HG03558 (cell line): ENCODE measurements around the gene RASAL3.

ENCODE experiments used
- ATAC-seq: cut with Tn5 transposase; IDR thresholded peaks from one replicate; pipeline ENCODE4 v1.9.1; 2021; ENCODE audit warnings: moderate number of reproducible peaks; ENCODE audit not compliant: unreplicated experiment; ENCODE audit errors: extremely low read depth

The RASAL3 gene

GRCh38 chr19:15450528-15450890 is 13.8 kb downstream of the RASAL3 start:
- no peak for ATAC-seq

GRCh38 chr19:15449620-15450527 is 14.5 kb downstream of the RASAL3 start, which contains the start of gene WIZ:
Gene WIZ (minus strand): TSS chr19:15449956. CDS start chr19:15448307, 1,649 bp downstream.
- no peak for ATAC-seq

GRCh38 chr19:15448778-15449619 is 15.3 kb downstream of the RASAL3 start:
- ATAC-seq = no peak

- ATAC-seq = no peak
Observed at GRCh38 chr19:15448044-15448777, 16.1 kb downstream of the RASAL3 start.

GRCh38 chr19:15447057-15447456 is 17.3 kb downstream of the RASAL3 start:
- no peak for ATAC-seq

- no peak for ATAC-seq
Observed at GRCh38 chr19:15445807-15446376, 18.5 kb downstream of the RASAL3 start.

- no peak for ATAC-seq
Observed at GRCh38 chr19:15445227-15445605, 19.1 kb downstream of the RASAL3 start.

- no peak for ATAC-seq
Observed at GRCh38 chr19:15444505-15445226, 19.7 kb downstream of the RASAL3 start.

- no peak for ATAC-seq
Observed at GRCh38 chr19:15443838-15444237, 20.5 kb downstream of the RASAL3 start.

- no peak for ATAC-seq
Observed at GRCh38 chr19:15443325-15443724, 21.0 kb downstream of the RASAL3 start.

- ATAC-seq = no peak
Observed at GRCh38 chr19:15442142-15442920, 22.0 kb downstream of the RASAL3 start.

- no peak for ATAC-seq
Observed at GRCh38 chr19:15441317-15441716, 23.0 kb downstream of the RASAL3 start.

GRCh38 chr19:15439821-15440641 is 24.3 kb downstream of the RASAL3 start:
- no peak for ATAC-seq

GRCh38 chr19:15439078-15439799 is 25.1 kb downstream of the RASAL3 start:
- no peak for ATAC-seq

GRCh38 chr19:15438577-15438976 is 25.8 kb downstream of the RASAL3 start:
- ATAC-seq = no peak

- ATAC-seq = no peak
Observed at GRCh38 chr19:15438124-15438496, 26.2 kb downstream of the RASAL3 start.

- no peak for ATAC-seq
Observed at GRCh38 chr19:15437355-15438123, 26.8 kb downstream of the RASAL3 start.
